Hematopoietic multipotent progenitor cell treated with erythropoietin and hydrocortisone succinate and interleukin-3 and kit ligand, for 8 days (in vitro differentiated cells): Measurements from ENCODE around the gene TEX14.
"Not testable (repeated sequence)": the region's sequence is repeated elsewhere in the genome, so short reads cannot be mapped to it uniquely, and the experiment has no call there.

Experiments
- DNase-seq: peaks from one replicate; pipeline ENCODE4 v3.0.0-alpha.2; 2015

The TEX14 gene

GRCh38 chr17:58691701-58692238, at the start of gene TEX14:
Gene TEX14, minus strand, starts transcription at chr17:58692045. Its CDS starts 40,044 bp downstream, at chr17:58652001.
- no peak for DNase-seq

DNA sequence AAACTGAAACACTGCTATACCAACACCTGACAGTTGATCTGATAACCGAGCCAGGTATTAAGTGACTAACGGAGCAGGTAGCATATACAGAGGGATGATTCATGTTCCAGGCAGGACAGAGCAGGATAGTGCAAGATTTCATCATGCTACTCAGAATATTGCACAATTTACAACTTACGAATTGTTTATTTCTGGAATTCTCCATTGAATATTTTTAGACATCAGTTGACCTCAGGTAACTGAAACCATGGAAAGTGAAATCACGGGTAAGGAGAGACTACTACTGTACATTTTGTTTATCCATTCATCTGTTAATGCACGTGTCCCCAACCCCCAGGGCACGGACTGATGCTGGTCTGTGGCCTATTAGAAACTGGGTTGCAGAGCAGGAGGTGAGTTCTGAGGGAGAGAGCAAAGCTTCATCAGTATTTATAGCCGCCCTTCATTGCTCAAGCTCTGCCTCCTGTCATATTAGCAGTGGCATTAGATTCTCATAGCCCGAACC, 49.3 kb upstream of the TEX14 start:
- no peak for DNase-seq

- DNase-seq = no peak
Measured at GRCh38 chr17:58734811-58735210, 43.0 kb upstream of the TEX14 start.

DNA sequence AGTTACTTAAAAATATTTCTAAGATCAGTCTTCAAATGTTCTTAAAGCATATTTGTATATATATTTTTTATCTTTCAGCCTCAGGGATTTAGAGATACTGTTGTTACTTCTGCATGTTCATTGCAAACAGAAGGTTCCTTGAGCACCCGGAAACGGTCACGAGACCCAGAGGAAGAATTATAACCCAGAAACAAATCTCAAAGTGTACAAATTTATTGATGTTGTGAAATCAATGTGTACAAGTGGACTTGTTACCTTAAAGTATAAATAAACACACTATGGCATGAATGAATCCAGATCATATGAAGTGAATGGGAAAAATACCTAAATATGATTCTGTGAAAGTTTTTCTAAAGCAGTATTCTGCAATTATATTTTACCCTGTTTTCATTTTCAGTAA, 42.2 kb upstream of the TEX14 start:
- DNase-seq = no peak

DNA sequence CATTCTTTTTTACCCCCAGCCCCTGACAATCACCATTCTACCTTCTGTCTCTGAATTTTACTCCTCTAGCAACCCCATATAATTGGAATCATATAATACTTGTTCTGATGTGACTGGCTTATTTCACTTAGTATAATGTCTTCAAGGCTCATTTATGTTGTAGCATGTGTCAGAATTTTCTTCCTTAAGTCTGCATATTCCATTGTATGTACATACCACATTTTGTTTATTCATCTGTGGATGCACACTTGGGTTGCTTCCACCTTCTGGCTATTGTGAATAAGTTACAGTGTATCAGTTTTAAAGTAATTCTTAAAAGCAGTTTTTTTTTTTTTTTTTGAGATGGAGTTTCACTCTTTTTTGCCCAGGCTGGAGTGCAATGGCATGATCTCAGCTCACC, 39.1 kb upstream of the TEX14 start:
- DNase-seq = no peak

GRCh38 chr17:58728798-58729197, 37.0 kb upstream of the TEX14 start:
- no peak for DNase-seq

GRCh38 chr17:58722696-58723095, 30.9 kb upstream of the TEX14 start:
- no peak for DNase-seq

- no peak for DNase-seq
Measured at GRCh38 chr17:58722274-58722673, 30.4 kb upstream of the TEX14 start.

GRCh38 chr17:58710948-58711552, 19.2 kb upstream of the TEX14 start:
- DNase-seq = peak; percentile 77

DNA sequence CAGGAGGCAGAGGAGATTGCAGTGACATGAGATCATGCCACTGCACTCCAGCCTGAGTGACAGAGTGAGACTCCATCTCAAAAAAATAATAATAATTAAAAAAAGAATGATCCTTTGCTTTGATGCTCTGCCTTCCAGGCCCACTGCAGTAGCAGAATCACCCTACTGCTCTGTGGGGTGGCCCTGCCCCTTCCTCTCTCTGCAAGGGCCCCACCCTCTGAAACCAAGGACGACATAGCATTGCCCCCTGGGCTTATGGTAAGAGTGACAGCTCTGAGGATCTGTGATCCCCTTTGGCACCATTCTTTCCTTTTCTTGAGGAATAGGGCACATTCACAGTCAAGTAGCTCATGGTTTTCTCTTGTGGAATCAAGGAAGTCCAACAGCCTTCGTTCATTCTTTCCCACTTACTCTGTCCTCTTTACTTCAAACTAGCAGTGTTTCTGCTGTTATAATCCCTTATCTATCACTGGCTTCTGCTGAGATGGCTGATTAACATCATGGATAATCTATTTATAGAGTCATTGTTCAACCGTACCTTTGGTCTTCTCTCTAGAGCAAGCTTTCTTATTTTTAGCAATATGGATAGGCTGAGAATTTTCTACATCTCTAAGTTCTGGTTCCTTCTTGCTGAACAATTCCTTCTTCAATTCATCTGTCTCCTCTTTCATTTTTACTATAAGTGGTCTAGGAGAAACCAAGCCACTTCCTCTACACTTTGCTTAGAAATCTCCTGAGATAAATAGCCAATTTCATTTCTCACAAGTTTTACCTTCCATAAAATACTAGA, 14.7 kb upstream of the TEX14 start:
- no peak for DNase-seq

DNA sequence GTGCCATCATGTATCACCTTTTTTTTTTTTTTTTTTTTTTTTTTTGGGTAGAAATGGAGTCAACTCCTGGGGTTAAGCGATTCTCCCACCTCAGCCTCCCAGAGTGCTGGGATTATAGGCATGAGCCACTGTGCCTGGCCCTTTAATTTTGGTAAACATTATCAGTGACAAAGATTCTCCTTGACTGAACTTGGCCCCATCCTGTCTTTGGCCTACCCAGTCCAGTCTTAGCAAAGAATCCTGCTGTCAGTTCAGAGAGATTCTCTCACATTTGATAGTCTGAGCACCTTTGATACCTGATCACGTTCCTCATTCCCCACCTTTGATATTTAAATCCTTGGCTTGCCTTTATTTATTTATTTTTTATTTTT, 12.1 kb upstream of the TEX14 start:
- no peak for DNase-seq

DNA sequence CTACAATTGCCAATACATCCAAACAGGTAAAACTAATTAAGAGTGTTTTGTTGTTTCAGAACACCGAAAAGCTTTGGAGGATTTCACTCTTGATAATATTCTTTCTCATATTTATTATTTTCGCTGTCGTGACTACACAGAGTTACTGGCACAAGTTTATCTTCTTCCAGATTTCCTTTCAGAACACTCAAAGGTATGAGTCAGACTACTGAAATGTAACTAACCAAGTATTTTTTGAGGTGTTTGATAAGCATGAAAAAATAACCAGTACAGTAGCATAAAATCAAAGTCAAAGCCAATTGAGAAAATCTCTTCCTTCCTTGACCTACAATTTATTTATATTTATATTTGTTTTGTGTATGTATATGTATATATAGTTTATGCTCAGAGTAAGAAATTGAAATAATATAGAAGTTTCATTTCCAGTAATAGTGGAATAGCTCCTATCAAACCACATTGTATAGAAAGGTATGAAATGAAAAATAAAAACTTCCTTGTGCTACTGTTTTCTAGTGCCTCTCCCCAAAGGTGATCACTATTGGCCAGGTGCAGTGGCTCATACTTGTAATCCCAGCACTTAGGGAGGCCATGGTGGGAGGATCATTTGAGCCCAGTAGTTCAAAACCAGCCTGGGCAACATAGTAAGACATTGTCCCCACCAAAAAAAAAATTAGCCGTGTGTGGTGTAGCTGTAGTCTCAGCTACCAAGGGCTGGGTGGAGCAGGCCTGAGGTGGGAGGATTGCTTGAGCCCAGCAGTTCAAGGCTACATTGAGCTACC, 11.5 kb upstream of the TEX14 start:
- no peak for DNase-seq

GRCh38 chr17:58702708-58703107, 10.9 kb upstream of the TEX14 start:
- no peak for DNase-seq

- no peak for DNase-seq
Measured at GRCh38 chr17:58702045-58702476, 10.2 kb upstream of the TEX14 start.

GRCh38 chr17:58699771-58700170, 7.9 kb upstream of the TEX14 start:
- no peak for DNase-seq

- no peak for DNase-seq
Measured at GRCh38 chr17:58694826-58695225, 3.0 kb upstream of the TEX14 start.

- no peak for DNase-seq
Measured at GRCh38 chr17:58694302-58694701, 2.5 kb upstream of the TEX14 start.

DNA sequence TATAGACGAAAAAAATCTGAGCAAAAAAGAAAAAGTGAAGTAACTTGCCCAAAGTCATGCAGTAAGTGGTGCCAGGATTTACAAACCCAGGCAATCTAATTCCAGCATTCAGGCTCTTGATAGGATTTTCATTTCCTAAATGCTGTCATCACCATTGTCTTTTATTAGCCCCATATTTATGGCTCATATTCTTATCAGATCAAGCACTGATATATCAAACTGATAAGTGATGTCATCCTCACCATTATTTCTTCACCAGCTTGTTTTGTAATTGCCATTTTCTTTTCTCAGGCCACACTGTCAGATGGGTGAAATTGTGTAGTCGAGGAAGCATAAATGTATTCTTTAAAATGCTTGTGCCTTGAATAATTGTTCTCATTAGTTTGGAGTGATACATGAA, 1.9 kb upstream of the TEX14 start:
- peak; percentile 11 for DNase-seq

DNA sequence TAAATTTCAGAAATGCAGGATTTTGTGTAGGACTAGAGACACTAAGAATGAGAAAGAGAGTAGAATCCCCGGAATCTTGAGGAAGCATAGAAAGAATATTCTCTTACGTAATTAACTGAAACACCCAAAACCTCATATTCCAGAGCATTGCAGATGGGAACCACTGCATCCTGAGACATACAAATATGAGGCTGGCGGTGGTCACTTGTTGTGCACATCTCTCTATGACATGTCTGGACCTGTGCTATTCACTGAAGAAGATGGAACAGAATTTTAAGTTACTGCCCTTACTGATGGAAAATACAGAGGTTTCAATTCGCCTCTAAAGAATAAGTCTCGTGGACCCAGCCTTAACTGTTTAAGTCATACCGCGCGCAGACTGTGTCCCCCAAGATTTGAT, 1.4 kb upstream of the TEX14 start:
- no peak for DNase-seq

GRCh38 chr17:58692239-58693055, 602 bp upstream of the TEX14 start, which contains the start of gene RAD51C:
Gene RAD51C, plus strand, starts transcription at chr17:58692602. Its CDS starts 42 bp downstream, at chr17:58692644.
- DNase-seq = peak; percentile 90

- DNase-seq = not testable (repeated sequence)
Measured at GRCh38 chr17:58690033-58690432, 1.8 kb downstream of the TEX14 start.

DNA sequence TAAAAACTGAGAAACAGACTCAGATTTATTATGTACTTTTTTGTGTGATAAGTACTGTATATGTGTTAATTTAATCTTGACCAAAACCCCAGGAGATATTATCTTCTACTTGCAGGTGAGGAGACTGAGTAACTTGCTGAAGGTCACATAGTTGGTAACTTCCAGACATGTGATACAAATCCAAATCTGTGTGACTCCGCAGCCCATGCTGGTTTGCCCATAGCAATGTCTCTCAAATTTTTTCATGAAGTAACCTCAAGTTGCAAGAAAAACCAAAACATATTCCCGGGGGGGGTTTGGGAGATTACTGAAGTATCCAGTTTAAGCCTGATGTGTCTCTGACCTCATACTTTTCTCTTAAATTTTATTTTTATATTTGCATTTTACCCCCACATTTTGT, 3.3 kb downstream of the TEX14 start:
- DNase-seq = no peak
